Spleen (tissue), 11 donors: ENCODE results near the gene HERC3. TPM values are rescaled to one million over a fixed set of nuclear protein-coding genes. Genes with fewer than 3 reads are reported as not detected.

ENCODE experiments used
- DNase-seq: peaks from one replicate; pipeline ENCODE4 v3.0.0-alpha.2; 2020
- H3K27ac ChIP-seq, 8 donors: fragments of 200-600 bp; sonication (generic) in 7 of 8; 1 replicate in 4 of 8; 2 replicates in 4 of 8; pipeline versions ENCODE4 v1.5.0 to v1.8.0; 2016 to 2021; ENCODE audit warnings: inconsistent platforms in 4 of 8, mild to moderate bottlenecking in 4 of 8, moderate library complexity in 1 of 8
- H3K27me3 ChIP-seq, 7 donors: fragments of 200-600 bp; sonication (generic) in 6 of 7; replicated peaks in 1 of 7; 1 replicate in 4 of 7; 2 replicates in 3 of 7; pipeline versions ENCODE4 v1.5.0 to v1.8.0; 2016 to 2021; ENCODE audit warnings: inconsistent platforms in 3 of 7, mild to moderate bottlenecking in 1 of 7
- H3K36me3 ChIP-seq, 6 donors: fragments of 200-600 bp; sonication (generic) in 5 of 6; 1 replicate in 4 of 6; 2 replicates in 2 of 6; pipeline versions ENCODE4 v1.5.0 to v1.8.0; 2016 to 2021; ENCODE audit warnings: inconsistent platforms in 2 of 6
- H3K4me1 ChIP-seq, 6 donors: fragments of 200-600 bp; sonication (generic) in 5 of 6; 1 replicate in 3 of 6; 2 replicates in 3 of 6; pipeline versions ENCODE4 v1.5.0 to v1.8.0; 2016 to 2021; ENCODE audit warnings: inconsistent platforms in 3 of 6
- H3K4me3 ChIP-seq, 8 donors: fragments of 200-600 bp; sonication (generic) in 7 of 8; 1 replicate in 4 of 8; 2 replicates in 4 of 8; pipeline versions ENCODE4 v1.5.0 to v1.8.0; 2016 to 2021; ENCODE audit warnings: inconsistent platforms in 4 of 8, mild to moderate bottlenecking in 4 of 8, moderate library complexity in 2 of 8
- H3K9me3 ChIP-seq, 8 donors: fragments of 200-600 bp; sonication (generic) in 7 of 8; 1 replicate in 4 of 8; 2 replicates in 4 of 8; pipeline versions ENCODE4 v1.5.0 to v1.8.0; 2016 to 2021; ENCODE audit warnings: inconsistent platforms in 4 of 8
- POLR2A ChIP-seq, 3 donors: fragments of 450-650 bp; IDR thresholded peaks; one replicate each; pipeline ENCODE4 v1.5.1; 2017; ENCODE audit warnings: antibody characterized with exemption in 3 of 3, mild to moderate bottlenecking in 1 of 3
- POLR2AphosphoS5 ChIP-seq, 3 donors: sonication (generic); formaldehyde crosslinking; IDR thresholded peaks; one replicate each; pipeline ENCODE4 v1.5.1; 2017; ENCODE audit warnings: antibody characterized with exemption in 3 of 3
- WGBS, 5 donors: extraction: QIAGEN DNeasy Blood & Tissue Kit in 3 of 5; methylation state at CpG; one replicate each; pipeline versions ENCODE4 v1.1.5 to v1.1.7; 2013 to 2018; 5-methylcytosine and 5-hydroxymethylcytosine counted together
- intact Hi-C: fragments of 100-400 bp; cut with DNase I; formaldehyde crosslinking; loops from one replicate; pipeline ENCODE4 v1.15.0; 2023; ENCODE audit warnings: low total_unique reads
- polyA plus RNA-seq, 3 donors: library from polyadenylated mRNA; stranded (reverse); fragments of 200-250 nt; gene quantifications; one replicate each; pipeline ENCODE4 v1.2.1, GENCODE V29; 2013
- total RNA-seq, 7 donors: library from RNA; depleted of rRNA in 3 of 7; stranded (reverse); fragments of >200 nt in 3 of 7; fragmentation: NEBNext Ultra II Directional in 4 of 7; extraction: Animal tissue kit (Norgen Biotek cat#: 25700) in 4 of 7; gene quantifications; one replicate each; pipeline versions ENCODE4 v1.1.0 to v1.2.1, GENCODE V29; 2016 to 2021
- TF ChIP-seq, protein P1 (sequence below), 11 experiments: fragments of 200-600 bp in 7 of 11; fragments of 450-650 bp in 4 of 11; sonication (generic) in 4 of 11; IDR thresholded peaks in 8 of 11; conservative IDR thresholded peaks in 3 of 11; 1 replicate in 7 of 11; 2 replicates in 4 of 11; pipeline versions ENCODE4 v1.4.0 to v1.8.0; 2016 to 2021; ENCODE audit warnings: antibody characterized with exemption in 11 of 11, inconsistent platforms in 4 of 11, mild to moderate bottlenecking in 1 of 11
- donor health status: healthy with polysubstance abuse.
- donor health status: DM: no; HTN: no; CAD: no; lungs with moderate emphysema.
- donor health status: DM: no; HTN: no; CAD: no.
- donor health status: Bipolar disorder and iron deficiency.
- donor health status: healthy.
- donor health status: DM: no; HTN: no; CAD: no.
- donor health status: DM: yes; HTN: yes; CAD: no.

HERC3 gene
- total and polyA plus RNA-seq, 10 donors: 4.4 to 73.5 (median 62.2) TPM

DNA sequence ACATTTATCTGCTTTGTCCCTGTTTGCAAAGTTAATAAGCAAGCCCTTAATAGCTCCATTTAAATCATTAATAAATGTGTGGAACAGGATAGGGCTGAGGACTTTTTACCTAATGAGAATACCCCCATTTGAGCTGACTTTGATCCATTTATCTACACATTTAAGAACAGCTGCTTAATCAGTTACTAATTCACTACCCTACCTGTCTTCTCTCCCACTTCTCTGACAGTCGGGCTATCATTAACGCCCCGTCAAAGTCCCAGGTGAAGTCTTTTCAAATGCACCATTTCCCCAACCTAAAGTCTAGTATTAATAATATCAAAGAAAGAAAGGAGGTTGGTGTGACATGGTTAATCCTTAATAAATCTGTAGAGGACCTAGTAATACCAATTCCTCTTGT is 162.5 kb downstream of the HERC3 start:
- Histone ChIP-seq H3K9me3 (no peaks in the 10 kb centered on the region), H3K4me1 (no peaks in the 10 kb centered on the region), H3K4me3 (no peak overlapping the region), H3K27ac (no peak overlapping the region), H3K36me3 (peaks cover 0 to 60% (median 9%) of the 10 kb centered on the region in 6 donors), H3K27me3 (no peaks in the 10 kb centered on the region)
- 94 to 100% (median 97%) methylated on average over 3 of the region's 3 CpGs for WGBS, 5 donors
- intact Hi-C loops: no loop called here
- TF ChIP-seq, protein P1, sequence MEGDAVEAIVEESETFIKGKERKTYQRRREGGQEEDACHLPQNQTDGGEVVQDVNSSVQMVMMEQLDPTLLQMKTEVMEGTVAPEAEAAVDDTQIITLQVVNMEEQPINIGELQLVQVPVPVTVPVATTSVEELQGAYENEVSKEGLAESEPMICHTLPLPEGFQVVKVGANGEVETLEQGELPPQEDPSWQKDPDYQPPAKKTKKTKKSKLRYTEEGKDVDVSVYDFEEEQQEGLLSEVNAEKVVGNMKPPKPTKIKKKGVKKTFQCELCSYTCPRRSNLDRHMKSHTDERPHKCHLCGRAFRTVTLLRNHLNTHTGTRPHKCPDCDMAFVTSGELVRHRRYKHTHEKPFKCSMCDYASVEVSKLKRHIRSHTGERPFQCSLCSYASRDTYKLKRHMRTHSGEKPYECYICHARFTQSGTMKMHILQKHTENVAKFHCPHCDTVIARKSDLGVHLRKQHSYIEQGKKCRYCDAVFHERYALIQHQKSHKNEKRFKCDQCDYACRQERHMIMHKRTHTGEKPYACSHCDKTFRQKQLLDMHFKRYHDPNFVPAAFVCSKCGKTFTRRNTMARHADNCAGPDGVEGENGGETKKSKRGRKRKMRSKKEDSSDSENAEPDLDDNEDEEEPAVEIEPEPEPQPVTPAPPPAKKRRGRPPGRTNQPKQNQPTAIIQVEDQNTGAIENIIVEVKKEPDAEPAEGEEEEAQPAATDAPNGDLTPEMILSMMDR (IDR thresholded peaks at IDR 0.05 in 8 of 11, conservative IDR thresholded peaks at IDR 0.05 in 3 of 11): no peak
- TF ChIP-seq POLR2A (IDR thresholded peaks at IDR 0.05): no peak
- TF ChIP-seq POLR2AphosphoS5 (IDR thresholded peaks at IDR 0.05): no peak
- no peak for DNase-seq

DNA sequence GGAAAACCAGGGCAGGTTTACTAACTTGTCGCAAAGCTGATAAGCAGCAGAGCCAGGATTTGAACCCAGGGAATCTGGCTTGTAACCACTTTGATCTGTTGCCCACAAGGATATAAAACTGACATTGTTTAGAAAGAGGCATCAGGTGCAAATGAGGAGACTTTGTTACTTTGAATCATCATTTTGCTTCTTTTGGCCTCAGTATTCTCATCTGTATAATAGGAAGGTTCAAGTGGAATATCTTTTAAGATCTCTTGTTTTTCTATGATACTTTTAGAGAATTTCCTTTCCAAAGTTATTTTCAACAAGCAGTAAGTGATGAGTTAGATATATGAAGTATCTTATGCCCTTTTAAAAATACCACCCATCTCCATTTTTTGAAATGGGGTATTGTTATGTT is 163.2 kb downstream of the HERC3 start:
- no peaks in the 10 kb centered on the region for H3K4me1 ChIP-seq
- H3K27me3 ChIP-seq: no peaks in the 10 kb centered on the region
- peaks cover 0 to 54% (median 3%) of the 10 kb centered on the region in 6 donors for H3K36me3 ChIP-seq
- WGBS, 5 donors: 97 to 100% (median 100%) methylated on average over 1 of the region's 1 CpG
- intact Hi-C loops: no loop called here
- TF ChIP-seq POLR2AphosphoS5 (IDR thresholded peaks at IDR 0.05) (no peak), POLR2A (IDR thresholded peaks at IDR 0.05) (no peak)
- TF ChIP-seq, protein P1 (IDR thresholded peaks at IDR 0.05 in 8 of 11, conservative IDR thresholded peaks at IDR 0.05 in 3 of 11): no peak
- no peaks in the 10 kb centered on the region for H3K9me3 ChIP-seq
- no peak overlapping the region for H3K4me3 ChIP-seq
- DNase-seq: no peak
- no peak overlapping the region for H3K27ac ChIP-seq

DNA sequence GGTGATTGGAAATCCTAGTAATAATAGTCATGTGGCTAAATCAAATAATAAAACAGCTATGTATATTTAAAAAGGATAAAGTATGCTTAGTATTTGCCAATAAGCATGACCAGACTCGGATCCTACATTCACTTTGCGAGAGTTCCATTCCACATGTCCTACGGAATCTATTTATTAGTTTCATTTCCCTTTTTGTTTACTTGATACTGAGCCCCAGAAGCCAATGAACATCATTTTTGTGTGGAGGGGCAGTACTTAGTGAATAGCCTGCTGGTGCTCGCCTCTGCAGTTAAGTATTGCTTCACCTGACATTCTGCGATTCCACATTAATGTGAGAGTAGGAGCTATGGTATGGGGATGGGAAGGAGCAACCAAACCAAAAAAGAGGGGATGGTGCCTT is 163.9 kb downstream of the HERC3 start:
- H3K36me3 ChIP-seq: peaks cover 0 to 47% (median 0%) of the 10 kb centered on the region in 6 donors
- H3K27me3 ChIP-seq: no peaks in the 10 kb centered on the region
- H3K4me1 ChIP-seq: no peaks in the 10 kb centered on the region
- no peaks in the 10 kb centered on the region for H3K9me3 ChIP-seq
- no peak for DNase-seq
- no peak overlapping the region for H3K27ac ChIP-seq
- 86 to 95% (median 94%) methylated on average over 5 of the region's 5 CpGs for WGBS, 5 donors
- TF ChIP-seq, protein P1 (IDR thresholded peaks at IDR 0.05 in 8 of 11, conservative IDR thresholded peaks at IDR 0.05 in 3 of 11): no peak
- TF ChIP-seq POLR2AphosphoS5 (IDR thresholded peaks at IDR 0.05) (no peak), POLR2A (IDR thresholded peaks at IDR 0.05) (no peak)
- no peak overlapping the region for H3K4me3 ChIP-seq
- intact Hi-C loops: no loop called here

DNA sequence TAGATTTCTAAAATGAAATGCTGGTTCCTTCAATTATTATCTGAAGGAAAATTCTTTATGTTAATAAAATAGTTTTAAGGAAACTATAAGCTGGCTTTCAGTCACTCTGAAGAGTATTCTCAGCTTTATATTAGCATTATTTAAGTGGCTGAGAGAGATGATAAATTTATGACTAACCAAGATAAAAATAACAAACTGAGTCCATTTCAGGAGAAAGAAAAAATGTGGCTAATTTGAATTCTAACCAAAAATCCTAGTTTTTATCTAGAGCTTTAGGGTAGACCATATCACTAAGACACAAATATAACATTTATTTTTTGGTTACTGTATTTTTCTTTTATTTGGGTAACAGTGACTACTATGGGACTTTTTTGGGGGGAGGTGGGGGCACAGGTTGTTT is 164.8 kb downstream of the HERC3 start:
- H3K27ac ChIP-seq: no peak overlapping the region
- intact Hi-C loops: no loop called here
- H3K27me3 ChIP-seq: no peaks in the 10 kb centered on the region
- H3K4me3 ChIP-seq: no peak overlapping the region
- TF ChIP-seq POLR2A (IDR thresholded peaks at IDR 0.05) (no peak), POLR2AphosphoS5 (IDR thresholded peaks at IDR 0.05) (no peak)
- TF ChIP-seq, protein P1 (IDR thresholded peaks at IDR 0.05 in 8 of 11, conservative IDR thresholded peaks at IDR 0.05 in 3 of 11): no peak
- no peaks in the 10 kb centered on the region for H3K4me1 ChIP-seq
- no peaks in the 10 kb centered on the region for H3K9me3 ChIP-seq
- no peak for DNase-seq
- H3K36me3 ChIP-seq: peaks cover 0 to 39% (median 0%) of the 10 kb centered on the region in 6 donors
